ENCODE data around the gene ADAMTS7.
A peak's percentile ranks its signal among the peaks of the same experiment; 100 is the strongest.
"Not testable (repeated sequence)": the region's sequence is repeated elsewhere in the genome, so short reads cannot be mapped to it uniquely, and the experiment has no call there.

ADAMTS7 gene

DNA sequence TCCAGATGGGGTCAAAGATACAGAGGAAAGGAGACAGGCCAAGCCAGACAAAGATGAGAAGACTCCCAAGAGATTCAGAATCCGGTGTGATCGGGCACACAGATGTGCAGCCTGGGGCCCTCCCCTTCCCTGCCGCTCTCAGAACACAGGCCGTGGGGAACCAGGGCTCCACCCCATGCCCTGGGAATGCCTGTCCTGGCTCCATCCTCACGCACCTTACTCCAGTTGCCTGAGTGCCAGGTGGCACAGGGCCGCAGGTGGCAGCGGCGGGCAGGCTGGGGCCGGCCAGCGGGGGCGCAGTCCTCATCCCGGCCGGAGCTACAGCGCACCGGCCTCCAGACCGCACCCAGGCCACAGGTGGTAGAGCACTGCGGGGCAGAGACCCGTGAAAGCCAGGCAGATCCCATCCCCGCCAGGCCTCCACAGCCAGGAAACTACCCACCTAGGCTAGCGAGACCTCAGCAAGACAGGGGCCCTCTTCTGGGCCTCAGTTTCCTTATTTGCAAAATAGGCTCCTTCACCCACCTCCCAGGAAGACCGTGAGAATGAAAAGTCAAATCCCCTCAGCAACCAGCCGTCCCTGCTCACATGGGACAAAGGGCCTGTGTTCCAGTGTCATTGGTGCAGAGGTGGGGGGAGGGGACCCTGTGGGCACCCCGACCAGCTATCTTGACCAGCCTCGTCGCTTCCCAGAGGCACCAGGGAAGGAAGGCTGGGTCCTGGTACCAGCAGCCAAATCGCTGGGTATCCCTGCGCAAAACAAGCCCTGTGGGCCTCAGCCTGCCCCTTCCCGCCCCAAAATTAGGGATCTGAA is 46.7 kb downstream of the ADAMTS7 start:
- peak; percentile 48 for DNase-seq

GRCh38 chr15:78763796-78764241 is 47.4 kb downstream of the ADAMTS7 start:
- no peak for DNase-seq

- DNase-seq, result no peak
Observed at GRCh38 chr15:78762985-78763795, 48.1 kb downstream of the ADAMTS7 start.

- DNase-seq, result not testable (repeated sequence)
Observed at GRCh38 chr15:78762386-78762961, 48.8 kb downstream of the ADAMTS7 start.

- DNase-seq, result no peak
Observed at GRCh38 chr15:78761891-78762385, 49.3 kb downstream of the ADAMTS7 start.

DNA sequence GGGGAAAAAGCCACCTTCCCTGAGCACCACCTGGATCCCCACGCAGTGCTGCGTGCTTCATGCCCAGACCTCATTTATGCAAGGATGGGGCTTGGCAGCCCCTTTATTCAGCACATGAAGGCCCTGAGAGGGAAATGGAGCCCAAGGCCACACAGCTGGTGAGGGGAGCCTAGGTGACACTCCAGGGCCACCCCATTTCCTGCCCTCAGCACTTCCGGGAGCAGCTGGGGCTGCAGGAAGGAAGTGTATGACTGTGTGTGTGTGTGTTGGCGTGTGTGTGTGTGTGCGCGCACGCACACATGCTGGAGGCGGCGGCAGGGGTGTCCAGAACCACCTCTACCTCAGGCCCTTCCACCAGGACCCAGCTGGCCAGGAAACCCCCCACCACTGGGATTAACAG is 49.8 kb downstream of the ADAMTS7 start:
- not testable (repeated sequence) for DNase-seq

- no peak for DNase-seq
Observed at GRCh38 chr15:78761020-78761419, 50.2 kb downstream of the ADAMTS7 start.

DNA sequence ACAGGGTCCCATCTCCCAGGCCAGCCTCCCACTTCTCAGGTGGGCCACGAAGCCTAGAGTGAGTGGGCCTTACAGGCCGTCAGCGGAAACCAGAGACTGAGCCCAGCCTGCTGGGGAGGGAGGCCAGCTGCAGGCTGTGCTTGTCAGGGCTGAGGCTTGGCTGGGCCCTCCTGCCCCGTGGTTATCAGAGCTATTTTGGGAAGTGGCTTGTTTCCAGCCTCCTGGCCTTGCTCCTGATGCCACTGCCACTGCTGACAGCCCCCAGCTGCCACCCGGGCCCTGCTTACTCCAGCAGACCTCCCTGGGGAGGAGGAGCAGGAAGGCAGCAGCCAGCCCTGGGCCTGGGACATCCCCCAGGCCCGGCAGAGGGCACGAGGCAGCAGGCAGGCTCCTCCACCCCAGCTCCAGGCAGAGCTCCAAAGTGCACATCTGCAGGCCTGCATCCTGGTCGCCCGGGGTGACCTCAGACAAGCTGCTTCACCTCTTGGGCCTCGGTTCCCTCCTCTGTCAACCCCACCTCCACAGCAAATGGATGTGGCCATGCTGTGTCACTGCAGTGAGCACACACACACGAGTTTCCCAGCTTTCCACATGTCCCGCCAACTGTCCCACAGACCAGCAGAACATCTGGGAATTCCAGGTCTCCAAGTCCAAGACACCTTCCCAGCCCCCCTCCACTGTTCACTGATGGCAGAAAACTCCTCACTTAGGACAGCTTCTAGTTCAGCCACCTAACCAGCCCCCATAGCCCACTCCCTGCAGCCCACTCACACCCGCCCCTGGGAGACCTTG is 51.0 kb downstream of the ADAMTS7 start:
- peak; percentile 40 for DNase-seq

- not testable (repeated sequence) for DNase-seq
Observed at GRCh38 chr15:78759361-78759998, 51.8 kb downstream of the ADAMTS7 start.

GRCh38 chr15:78758486-78759200 is 52.6 kb downstream of the ADAMTS7 start:
- DNase-seq, result not testable (repeated sequence)

GRCh38 chr15:78758084-78758483 is 53.2 kb downstream of the ADAMTS7 start:
- not testable (repeated sequence) for DNase-seq

DNA sequence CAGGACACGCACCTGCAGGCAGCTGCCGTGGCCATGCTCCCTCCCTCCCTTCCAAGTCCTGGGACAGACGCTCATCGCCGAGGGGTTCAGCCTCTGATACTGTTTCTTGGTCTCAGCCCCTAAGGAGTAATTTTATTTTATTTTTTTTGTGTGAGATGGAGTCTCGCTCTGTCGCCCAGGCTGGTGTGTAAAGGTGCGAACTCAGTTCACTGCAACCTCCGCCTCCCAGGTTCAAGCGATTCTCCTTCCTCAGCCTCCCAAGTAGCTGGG is 53.7 kb downstream of the ADAMTS7 start:
- DNase-seq, result no peak

- not testable (repeated sequence) for DNase-seq
Observed at GRCh38 chr15:78756781-78757635, 54.3 kb downstream of the ADAMTS7 start.

GRCh38 chr15:78755900-78756591 is 55.2 kb downstream of the ADAMTS7 start:
- DNase-seq, result not testable (repeated sequence)

- DNase-seq, result not testable (repeated sequence)
Observed at GRCh38 chr15:78754637-78755280, 56.5 kb downstream of the ADAMTS7 start.

GRCh38 chr15:78753751-78754535 is 57.3 kb downstream of the ADAMTS7 start:
- not testable (repeated sequence) for DNase-seq

- not testable (repeated sequence) for DNase-seq
Observed at GRCh38 chr15:78753359-78753659, 58.0 kb downstream of the ADAMTS7 start.

- DNase-seq, result no peak
Observed at GRCh38 chr15:78752492-78753358, 58.5 kb downstream of the ADAMTS7 start.

Data from NCI-H2171 (cell line).